22Rv1 (cell line): ENCODE data around the gene RSPH10B2.
"Not testable (repeated sequence)": the region's sequence is repeated elsewhere in the genome, so short reads cannot be mapped to it uniquely, and the experiment has no call there.

Source experiments
- ZFX ChIP-seq: fragments of 450-650 bp; IDR thresholded peaks from 2 replicates; pipeline ENCODE4 v1.6.1; 2017; ENCODE audit warnings: antibody characterized with exemption, borderline replicate concordance
- TF ChIP-seq, protein P1 (sequence below): fragments of 450-650 bp; IDR thresholded peaks from 2 replicates; pipeline ENCODE4 v1.5.1; 2017; ENCODE audit warnings: mild to moderate bottlenecking

DNA sequence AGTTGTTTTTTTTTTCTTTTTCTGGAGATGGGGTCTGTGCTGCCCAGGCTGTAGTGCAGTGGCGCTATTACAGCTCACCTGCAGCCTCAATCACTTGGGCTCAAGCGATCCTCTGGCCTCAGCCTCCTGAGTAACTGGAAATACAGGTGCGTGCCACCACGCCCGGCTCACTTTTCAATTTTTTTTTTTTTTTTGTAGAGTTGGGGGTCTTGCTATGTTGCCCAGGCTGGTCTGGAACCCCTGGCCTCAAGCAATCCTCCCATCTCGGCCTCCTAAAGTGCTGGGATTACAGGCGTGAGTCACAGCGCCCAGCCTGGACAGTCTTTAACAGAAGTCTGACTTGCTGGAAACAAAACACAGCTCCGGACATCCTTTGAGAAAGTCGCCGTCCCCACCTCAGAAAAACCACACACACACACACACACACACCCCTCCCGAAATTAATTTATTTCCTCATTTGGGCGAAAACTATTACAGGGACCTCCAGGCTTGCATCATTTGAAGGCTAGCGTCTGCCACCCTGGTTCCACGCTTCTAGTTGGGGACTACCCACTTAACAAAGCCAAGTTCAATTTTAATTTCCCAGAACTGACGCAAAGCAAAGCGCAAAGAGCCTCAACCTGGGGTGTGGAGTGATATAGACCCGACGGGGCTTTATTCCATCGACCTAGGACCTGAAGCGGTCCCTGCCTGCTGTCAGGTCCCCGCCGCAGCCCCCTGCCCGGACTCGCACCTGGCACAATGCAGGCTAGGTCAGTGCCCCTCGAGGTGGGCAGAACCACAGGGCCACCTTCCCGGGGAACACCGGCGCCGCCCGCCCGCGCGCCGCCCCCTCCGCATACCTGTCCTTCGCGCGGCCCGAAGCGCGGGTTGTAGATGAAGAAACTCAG lies 71.6 kb downstream of the RSPH10B2 start:
- TF ChIP-seq, protein P1, sequence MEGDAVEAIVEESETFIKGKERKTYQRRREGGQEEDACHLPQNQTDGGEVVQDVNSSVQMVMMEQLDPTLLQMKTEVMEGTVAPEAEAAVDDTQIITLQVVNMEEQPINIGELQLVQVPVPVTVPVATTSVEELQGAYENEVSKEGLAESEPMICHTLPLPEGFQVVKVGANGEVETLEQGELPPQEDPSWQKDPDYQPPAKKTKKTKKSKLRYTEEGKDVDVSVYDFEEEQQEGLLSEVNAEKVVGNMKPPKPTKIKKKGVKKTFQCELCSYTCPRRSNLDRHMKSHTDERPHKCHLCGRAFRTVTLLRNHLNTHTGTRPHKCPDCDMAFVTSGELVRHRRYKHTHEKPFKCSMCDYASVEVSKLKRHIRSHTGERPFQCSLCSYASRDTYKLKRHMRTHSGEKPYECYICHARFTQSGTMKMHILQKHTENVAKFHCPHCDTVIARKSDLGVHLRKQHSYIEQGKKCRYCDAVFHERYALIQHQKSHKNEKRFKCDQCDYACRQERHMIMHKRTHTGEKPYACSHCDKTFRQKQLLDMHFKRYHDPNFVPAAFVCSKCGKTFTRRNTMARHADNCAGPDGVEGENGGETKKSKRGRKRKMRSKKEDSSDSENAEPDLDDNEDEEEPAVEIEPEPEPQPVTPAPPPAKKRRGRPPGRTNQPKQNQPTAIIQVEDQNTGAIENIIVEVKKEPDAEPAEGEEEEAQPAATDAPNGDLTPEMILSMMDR = not testable (repeated sequence)
- TF ChIP-seq ZFX = not testable (repeated sequence)
